ENCODE results near the gene RPP21.
A peak's percentile ranks its signal among the peaks of the same experiment; 100 is the strongest.

GRCh38 chr6:30344868-30345671, at the start of gene RPP21:
- TF ChIP-seq CTCF (IDR thresholded peaks at IDR 0.05 in 2 of 3, conservative IDR thresholded peaks at IDR 0.05 in 1 of 3; ENCODE audit: control insufficient read depth in 2 of 3, extremely low read depth in 1 of 3, insufficient read depth in 1 of 3, low read depth in 3 of 3, low read length in 3 of 3) (no peak), POLR2AphosphoS5 (IDR thresholded peaks at IDR 0.05; ENCODE audit: low read length) (peak; percentile 89), JUNB (IDR thresholded peaks at IDR 0.05) (no peak), POLR2A (IDR thresholded peaks at IDR 0.05; ENCODE audit: low read depth, low read length) (peak; percentile 98), MXI1 (IDR thresholded peaks at IDR 0.05; ENCODE audit: low read depth, low read length) (peak; percentile 77), TAF1 (IDR thresholded peaks at IDR 0.05; ENCODE audit: borderline replicate concordance, low read depth, low read length) (peak; percentile 93), FOXK2 (IDR thresholded peaks at IDR 0.05) (no peak), EP300 (IDR thresholded peaks at IDR 0.05; ENCODE audit: borderline replicate concordance in 1 of 2, control insufficient read depth in 1 of 2, low read depth in 2 of 2, low read length in 2 of 2) (no peak), YY1 (IDR thresholded peaks at IDR 0.05; ENCODE audit: low read depth, low read length) (peak; percentile 95), SPI1 (IDR thresholded peaks at IDR 0.05; ENCODE audit: borderline replicate concordance, insufficient read depth, low read depth, low read length) (no peak), ELK1 (IDR thresholded peaks at IDR 0.05; ENCODE audit: low read depth, low read length) (no peak)
